OCI-LY3 (cell line): ENCODE measurements around the gene SLMAP.

Source experiments
- CTCF ChIP-seq: fragments of 200-600, 300-600 bp; sonication (generic); IDR thresholded peaks from 2 replicates; pipeline ENCODE4 v1.5.1; 2014; ENCODE audit warnings: antibody characterized with exemption, low read length, low read depth
- EZH2phosphoT487 ChIP-seq: fragments of 200-600 bp; shearing (Covaris generic); IDR thresholded peaks from 2 replicates; pipeline ENCODE4 v1.6.1; 2018; ENCODE audit warnings: antibody characterized with exemption, mixed run types, low read depth

GRCh38 chr3:57848177-57848738 is 92.1 kb downstream of the SLMAP start:
- no peak for TF ChIP-seq CTCF
- TF ChIP-seq EZH2phosphoT487, result no peak
